NCI-H1436 treated with DMSO at 0.1 percent for 48 hours (cell line): ENCODE data around the gene CLCF1.
"Not testable (repeated sequence)": the region's sequence is repeated elsewhere in the genome, so short reads cannot be mapped to it uniquely, and the experiment has no call there.

Experiments used
- DNase-seq: peaks from one replicate; lab custom pipeline; 2025; lab: John Stamatoyannopoulos, UW

CLCF1 gene

GRCh38 chr11:67322049-67322448 is 51.3 kb downstream of the CLCF1 start:
- no peak for DNase-seq

GRCh38 chr11:67321313-67321871 is 52.0 kb downstream of the CLCF1 start:
- DNase-seq = no peak

DNA sequence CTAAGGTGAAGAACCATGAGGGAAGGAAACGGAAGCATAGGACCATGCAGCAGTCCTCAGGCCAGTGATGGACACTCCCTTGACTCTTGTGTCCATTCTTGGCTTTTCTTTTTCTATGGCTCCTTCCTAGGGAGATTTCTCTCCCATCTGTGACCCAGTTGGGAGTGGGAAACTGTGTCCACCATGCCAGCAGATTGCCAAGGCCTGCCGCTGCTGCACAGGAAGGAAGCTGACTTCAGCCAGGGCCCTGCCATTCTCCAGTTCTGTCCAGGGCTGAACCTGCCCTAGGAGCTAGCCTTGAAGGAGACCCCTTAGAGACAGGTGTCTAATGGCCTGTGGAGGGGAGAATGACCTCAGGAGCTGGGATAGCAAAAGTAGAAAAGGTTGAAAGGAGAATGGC is 52.7 kb downstream of the CLCF1 start:
- DNase-seq = no peak

DNA sequence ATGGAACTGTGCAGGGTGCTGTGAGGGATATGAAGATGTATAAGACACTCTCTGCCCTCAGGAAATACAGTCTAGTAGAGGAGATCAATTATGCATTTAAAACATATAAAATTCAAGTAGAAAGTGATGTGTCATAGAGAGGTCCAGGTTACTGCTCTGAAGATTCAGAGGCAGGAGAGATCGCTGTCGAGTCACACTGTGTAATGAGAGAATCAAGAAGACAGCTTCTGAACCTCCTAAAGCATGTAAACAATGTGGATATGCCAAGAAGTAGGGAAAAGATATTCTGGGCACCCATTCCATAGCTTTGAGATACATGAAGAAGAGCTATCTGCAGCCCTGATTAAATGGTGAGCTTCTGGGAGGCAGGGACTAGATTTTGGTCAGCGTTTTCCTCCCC is 53.4 kb downstream of the CLCF1 start:
- DNase-seq = no peak

DNA sequence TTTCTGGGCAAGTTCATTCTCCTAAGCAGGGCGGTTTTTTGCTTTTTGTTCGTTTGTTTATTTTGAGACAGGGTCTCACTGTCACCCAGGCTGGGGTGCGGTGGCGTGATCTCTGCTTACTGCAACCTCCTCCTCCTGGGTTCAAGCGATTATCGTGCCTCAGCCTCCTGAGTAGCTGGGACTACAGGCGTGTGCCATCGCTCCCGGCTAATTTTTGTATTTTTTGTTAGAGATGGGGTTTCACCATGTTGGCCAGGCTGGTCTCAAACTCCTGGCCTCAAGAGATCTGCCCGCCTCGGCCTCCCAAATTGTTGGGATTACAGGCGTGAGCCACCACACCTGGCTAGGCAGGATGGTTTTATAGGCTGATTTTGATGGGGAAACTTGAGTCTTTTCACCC is 54.5 kb downstream of the CLCF1 start:
- not testable (repeated sequence) for DNase-seq

DNA sequence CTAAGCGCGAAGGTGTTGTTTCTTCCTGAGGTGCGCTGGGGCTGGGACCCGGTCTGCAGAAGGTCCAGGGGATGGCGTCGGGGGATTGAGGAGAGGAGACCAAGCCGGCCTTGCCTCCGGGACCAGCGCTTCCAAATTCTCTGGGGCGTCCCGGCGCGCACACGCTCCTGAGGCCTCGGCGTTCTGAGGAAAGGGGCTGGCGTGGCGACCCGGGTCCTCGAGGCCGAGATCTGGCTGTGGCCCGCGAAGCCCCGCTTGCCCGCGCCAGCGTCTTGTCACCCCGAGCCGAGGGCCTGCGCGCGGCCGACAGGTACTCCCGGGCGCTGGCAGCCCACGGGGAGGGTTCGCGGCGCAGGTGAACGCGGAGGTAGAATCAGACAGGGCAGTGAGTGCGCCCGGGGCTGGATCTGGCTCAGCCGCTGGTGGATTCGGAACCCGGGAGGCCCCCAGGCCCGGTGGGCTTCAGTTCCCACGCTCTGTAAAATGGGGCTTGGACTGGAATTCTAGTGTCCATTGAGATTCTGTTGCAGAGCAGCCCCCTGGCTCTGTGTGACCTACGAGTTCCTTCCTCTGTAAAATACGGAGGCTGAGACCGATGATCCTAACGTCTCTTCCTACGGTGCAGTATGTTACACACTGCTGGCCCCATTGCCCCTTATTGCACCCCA is 55.4 kb downstream of the CLCF1 start:
- DNase-seq = no peak

- DNase-seq = peak; percentile 78
These were observed 56.1 kb downstream of the CLCF1 start for GRCh38 chr11:67317205-67317887.

GRCh38 chr11:67316882-67317204 is 56.6 kb downstream of the CLCF1 start:
- DNase-seq = no peak

DNA sequence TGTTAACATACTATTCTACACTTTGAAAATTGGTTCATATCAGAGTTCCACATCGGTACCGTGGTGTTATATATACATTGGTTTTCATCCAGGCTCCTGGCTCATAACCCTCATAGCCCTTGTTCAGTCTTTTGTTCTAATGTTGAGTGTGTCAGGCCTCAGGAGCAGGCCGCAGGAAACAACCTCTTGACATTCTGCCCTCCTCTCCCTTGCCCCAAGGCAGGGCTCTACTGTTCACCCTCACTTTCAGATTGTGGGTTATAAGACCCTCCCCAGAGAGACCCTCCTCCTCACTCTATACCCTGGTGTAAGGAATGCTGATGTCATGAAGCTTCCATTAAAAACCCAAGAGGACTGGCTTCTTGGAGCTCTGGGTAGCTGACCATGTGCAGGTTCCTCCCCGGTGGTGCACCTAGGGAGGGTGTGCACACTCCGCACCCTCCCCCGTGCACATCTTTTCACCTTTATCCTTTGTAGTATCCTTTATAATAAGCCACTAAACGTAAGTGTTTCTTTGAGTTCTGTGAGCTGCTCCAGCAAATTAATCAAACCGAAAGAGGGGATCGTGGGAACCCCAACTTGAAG is 58.0 kb downstream of the CLCF1 start:
- no peak for DNase-seq

GRCh38 chr11:67314218-67314617 is 59.2 kb downstream of the CLCF1 start:
- no peak for DNase-seq
